ENCODE measurements around the gene FTO. TPM values are rescaled to one million over a fixed set of nuclear protein-coding genes. Genes with fewer than 3 reads are reported as not detected.

FTO gene
- total RNA-seq, 1 experiment from 2014 or later: 78.3 TPM

DNA sequence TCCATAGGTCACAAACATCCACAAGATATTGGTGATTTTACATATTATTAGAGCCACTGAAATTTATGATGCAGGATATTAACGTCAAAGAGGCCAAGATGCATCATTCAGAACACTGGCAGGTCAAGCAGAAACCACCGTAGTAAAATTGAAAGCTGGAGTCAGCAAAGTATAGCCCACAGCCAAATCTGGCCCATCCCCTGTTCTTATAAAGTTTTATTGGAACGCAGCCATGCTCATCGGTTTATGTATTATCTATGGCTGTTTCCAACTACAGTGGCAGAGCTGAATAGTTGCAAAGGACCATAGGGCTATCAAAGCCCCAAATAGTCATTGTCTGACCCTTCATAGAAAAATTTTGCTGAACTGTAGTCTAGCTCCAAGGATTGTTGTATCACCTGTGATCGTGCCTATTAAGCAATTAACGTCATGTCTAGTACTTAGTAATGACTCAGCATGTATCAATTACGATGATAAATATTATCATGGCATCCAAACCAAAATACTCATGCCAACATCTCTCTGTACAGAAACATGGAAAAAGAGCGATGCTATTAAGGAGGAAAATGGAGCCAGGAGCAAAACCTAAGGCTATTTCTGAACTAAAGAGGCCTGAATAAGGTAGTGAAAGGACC is 417.0 kb downstream of the FTO start:
- DNase-seq: no peak
- intact Hi-C loops (cut with micrococcal nuclease; ENCODE audit: unreplicated experiment): no loop called here
- Mint-ChIP-seq H3K9me3 (ENCODE audit: unreplicated experiment) (no peaks in the 10 kb centered on the region), H3K27ac (ENCODE audit: unreplicated experiment) (no peak overlapping the region), H3K4me3 (ENCODE audit: unreplicated experiment) (no peak overlapping the region), H3K36me3 (ENCODE audit: insufficient read depth, unreplicated experiment) (no peaks in the 10 kb centered on the region), H3K27me3 (ENCODE audit: insufficient read depth, unreplicated experiment) (no peaks in the 10 kb centered on the region), H3K4me1 (ENCODE audit: low read depth, unreplicated experiment) (no peaks in the 10 kb centered on the region)
- TF ChIP-seq, protein P1, sequence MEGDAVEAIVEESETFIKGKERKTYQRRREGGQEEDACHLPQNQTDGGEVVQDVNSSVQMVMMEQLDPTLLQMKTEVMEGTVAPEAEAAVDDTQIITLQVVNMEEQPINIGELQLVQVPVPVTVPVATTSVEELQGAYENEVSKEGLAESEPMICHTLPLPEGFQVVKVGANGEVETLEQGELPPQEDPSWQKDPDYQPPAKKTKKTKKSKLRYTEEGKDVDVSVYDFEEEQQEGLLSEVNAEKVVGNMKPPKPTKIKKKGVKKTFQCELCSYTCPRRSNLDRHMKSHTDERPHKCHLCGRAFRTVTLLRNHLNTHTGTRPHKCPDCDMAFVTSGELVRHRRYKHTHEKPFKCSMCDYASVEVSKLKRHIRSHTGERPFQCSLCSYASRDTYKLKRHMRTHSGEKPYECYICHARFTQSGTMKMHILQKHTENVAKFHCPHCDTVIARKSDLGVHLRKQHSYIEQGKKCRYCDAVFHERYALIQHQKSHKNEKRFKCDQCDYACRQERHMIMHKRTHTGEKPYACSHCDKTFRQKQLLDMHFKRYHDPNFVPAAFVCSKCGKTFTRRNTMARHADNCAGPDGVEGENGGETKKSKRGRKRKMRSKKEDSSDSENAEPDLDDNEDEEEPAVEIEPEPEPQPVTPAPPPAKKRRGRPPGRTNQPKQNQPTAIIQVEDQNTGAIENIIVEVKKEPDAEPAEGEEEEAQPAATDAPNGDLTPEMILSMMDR (IDR thresholded peaks at IDR 0.05; ENCODE audit: insufficient read depth in 1 of 2, low read depth in 1 of 2, low read length in 1 of 2, severe bottlenecking in 1 of 2, unreplicated experiment in 1 of 2): no peak
- Histone ChIP-seq H3K27me3 (replicated peaks; ENCODE audit: control insufficient read depth, insufficient read depth, low read length) (no peaks in the 10 kb centered on the region), H3K36me3 (ENCODE audit: control insufficient read depth, insufficient read depth, low read length) (no peaks in the 10 kb centered on the region; the same call in 1 of the 2 replicates), H3K9me3 (no peaks in the 10 kb centered on the region), H3K4me3 (ENCODE audit: low read depth, low read length) (no peak overlapping the region), H3K4me1 (no peaks in the 10 kb centered on the region)
- POLR2A ChIA-PET: interaction anchor here (0.5 kb wide), 1 partner anchor 1251 kb away, joined by 3 read pairs; no protein-coding TSS in a partner anchor
- CTCF ChIA-PET: no interaction called here
- BruUV-seq (replicated peaks): no TSS peak

DNA sequence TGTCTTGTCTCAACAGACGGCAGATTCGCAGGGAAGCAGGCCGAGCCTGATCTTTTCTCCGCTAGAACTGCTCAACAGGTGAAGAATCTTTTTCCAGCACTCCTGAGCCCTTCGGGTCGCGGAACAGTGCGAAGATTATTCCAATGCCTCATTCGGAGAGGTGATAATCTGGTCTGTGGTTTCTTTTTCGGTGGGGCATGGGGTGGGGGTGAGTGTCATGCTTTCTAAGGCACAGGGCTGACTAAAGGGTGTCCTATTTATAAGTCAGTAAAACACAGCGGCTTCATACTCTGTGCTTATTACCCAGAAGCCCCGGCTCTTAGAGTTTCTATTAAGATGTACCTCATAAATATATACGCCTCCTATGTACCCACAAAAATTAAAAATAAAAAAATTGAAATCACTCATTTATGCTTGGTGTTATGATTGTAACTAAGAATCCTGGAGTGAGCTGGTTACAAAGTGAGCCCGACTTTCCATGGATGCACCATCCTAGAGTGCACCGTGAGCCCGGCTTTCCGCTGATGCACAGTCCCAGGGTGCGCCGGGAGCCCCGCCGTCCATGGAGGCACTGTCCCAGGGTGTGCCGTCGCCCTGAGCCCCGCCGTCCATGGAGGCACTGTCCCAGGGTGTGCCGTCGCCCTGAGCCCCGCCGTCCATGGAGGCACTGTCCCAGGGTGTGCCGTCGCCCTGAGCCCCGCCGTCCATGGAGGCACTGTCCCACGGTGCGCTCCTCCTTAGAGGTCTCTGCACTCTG is 417.8 kb downstream of the FTO start:
- H3K9me3 ChIP-seq: no peaks in the 10 kb centered on the region
- no peak for DNase-seq
- no peak overlapping the region for H3K4me3 ChIP-seq (ENCODE audit: low read depth, low read length)
- no TSS peak for BruUV-seq (replicated peaks)
- H3K36me3 Mint-ChIP-seq (ENCODE audit: insufficient read depth, unreplicated experiment): no peaks in the 10 kb centered on the region
- H3K4me1 ChIP-seq: no peaks in the 10 kb centered on the region
- no peak overlapping the region for H3K4me3 Mint-ChIP-seq (ENCODE audit: unreplicated experiment)
- intact Hi-C loops (cut with micrococcal nuclease; ENCODE audit: unreplicated experiment): no loop called here
- POLR2A ChIA-PET: no interaction called here
- TF ChIP-seq, protein P1 (IDR thresholded peaks at IDR 0.05; ENCODE audit: insufficient read depth in 1 of 2, low read depth in 1 of 2, low read length in 1 of 2, severe bottlenecking in 1 of 2, unreplicated experiment in 1 of 2): no peak
- H3K27ac Mint-ChIP-seq (ENCODE audit: unreplicated experiment): peak overlapping the region; percentile 16
- CTCF ChIA-PET: no interaction called here
- H3K9me3 Mint-ChIP-seq (ENCODE audit: unreplicated experiment): no peaks in the 10 kb centered on the region
- no peaks in the 10 kb centered on the region; the same call in 1 of the 2 replicates for H3K36me3 ChIP-seq (ENCODE audit: control insufficient read depth, insufficient read depth, low read length)
- H3K27me3 Mint-ChIP-seq (ENCODE audit: insufficient read depth, unreplicated experiment): no peaks in the 10 kb centered on the region
- H3K27me3 ChIP-seq (replicated peaks; ENCODE audit: control insufficient read depth, insufficient read depth, low read length): no peaks in the 10 kb centered on the region
- peaks cover 1% of the 10 kb centered on the region for H3K4me1 Mint-ChIP-seq (ENCODE audit: low read depth, unreplicated experiment)

DNA sequence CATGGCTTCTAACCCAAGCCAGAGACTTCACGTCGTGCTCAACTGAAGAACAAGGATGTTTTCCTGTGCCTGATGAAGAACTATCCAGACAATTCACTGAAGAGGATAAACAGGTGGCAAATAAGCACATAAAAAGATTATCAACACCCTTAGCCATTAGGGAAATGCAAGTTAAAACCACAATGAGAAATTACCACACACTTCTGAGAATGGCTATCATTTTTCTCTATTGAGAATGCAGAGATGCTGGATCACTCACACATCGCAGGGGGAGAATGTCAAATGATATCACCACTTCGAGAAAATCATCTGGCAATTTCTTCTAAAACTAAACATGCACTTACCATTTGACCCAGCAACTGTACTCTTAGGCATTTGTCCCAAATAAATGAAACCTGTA is 419.8 kb downstream of the FTO start:
- Mint-ChIP-seq H3K4me3 (ENCODE audit: unreplicated experiment) (no peak overlapping the region), H3K36me3 (ENCODE audit: insufficient read depth, unreplicated experiment) (no peaks in the 10 kb centered on the region), H3K27me3 (ENCODE audit: insufficient read depth, unreplicated experiment) (no peaks in the 10 kb centered on the region), H3K27ac (ENCODE audit: unreplicated experiment) (no peak overlapping the region), H3K4me1 (ENCODE audit: low read depth, unreplicated experiment) (peaks cover 7% of the 10 kb centered on the region), H3K9me3 (ENCODE audit: unreplicated experiment) (no peaks in the 10 kb centered on the region)
- TF ChIP-seq, protein P1 (IDR thresholded peaks at IDR 0.05; ENCODE audit: insufficient read depth in 1 of 2, low read depth in 1 of 2, low read length in 1 of 2, severe bottlenecking in 1 of 2, unreplicated experiment in 1 of 2): no peak
- Histone ChIP-seq H3K4me3 (ENCODE audit: low read depth, low read length) (no peak overlapping the region), H3K4me1 (no peaks in the 10 kb centered on the region), H3K9me3 (no peaks in the 10 kb centered on the region), H3K27me3 (replicated peaks; ENCODE audit: control insufficient read depth, insufficient read depth, low read length) (no peaks in the 10 kb centered on the region), H3K36me3 (ENCODE audit: control insufficient read depth, insufficient read depth, low read length) (no peaks in the 10 kb centered on the region)
- POLR2A ChIA-PET: no interaction called here
- CTCF ChIA-PET: no interaction called here
- DNase-seq: no peak
- intact Hi-C loops (cut with micrococcal nuclease; ENCODE audit: unreplicated experiment): no loop called here
- no TSS peak for BruUV-seq (replicated peaks)
